NCI-H510A (cell line): Measurements from ENCODE around the gene ROBO3.

Source experiments
- DNase-seq: peaks from one replicate; lab custom pipeline; 2025; lab: John Stamatoyannopoulos, UW

ROBO3 gene

DNA sequence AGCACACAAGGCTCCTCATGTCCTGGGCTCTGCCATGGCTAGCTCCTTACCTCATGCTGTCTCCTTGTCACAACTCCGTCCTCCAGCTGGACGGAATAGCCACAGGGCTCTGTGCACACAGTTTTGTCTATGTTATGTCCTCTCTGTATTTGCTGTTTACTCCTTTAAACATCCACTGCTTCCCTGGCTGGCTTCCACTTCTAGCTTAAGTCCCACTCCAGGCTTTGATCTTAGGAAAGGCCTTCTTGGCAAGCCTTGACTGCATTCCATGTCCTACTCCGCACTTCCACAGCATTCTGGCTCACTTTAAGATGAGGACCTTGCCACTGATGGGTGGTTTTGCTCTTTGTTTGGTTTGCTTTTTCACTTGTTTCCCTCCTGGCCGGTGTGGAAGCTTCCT lies 22.9 kb upstream of the ROBO3 start:
- DNase-seq = no peak

DNA sequence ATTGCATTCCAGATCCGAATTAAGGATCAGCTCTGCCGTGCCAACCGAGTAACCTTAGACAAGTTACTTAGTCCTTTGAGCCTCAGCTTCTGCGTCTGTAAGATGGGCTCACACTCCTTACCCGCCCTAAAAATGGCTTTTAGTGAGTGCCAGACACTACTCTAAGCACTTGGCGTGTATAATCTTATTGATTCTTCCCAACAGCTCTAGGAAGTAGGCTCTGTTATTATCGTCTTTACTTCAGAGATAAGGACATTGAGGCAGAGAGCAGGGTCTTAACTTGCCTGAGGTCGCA lies 21.7 kb upstream of the ROBO3 start:
- no peak for DNase-seq

DNA sequence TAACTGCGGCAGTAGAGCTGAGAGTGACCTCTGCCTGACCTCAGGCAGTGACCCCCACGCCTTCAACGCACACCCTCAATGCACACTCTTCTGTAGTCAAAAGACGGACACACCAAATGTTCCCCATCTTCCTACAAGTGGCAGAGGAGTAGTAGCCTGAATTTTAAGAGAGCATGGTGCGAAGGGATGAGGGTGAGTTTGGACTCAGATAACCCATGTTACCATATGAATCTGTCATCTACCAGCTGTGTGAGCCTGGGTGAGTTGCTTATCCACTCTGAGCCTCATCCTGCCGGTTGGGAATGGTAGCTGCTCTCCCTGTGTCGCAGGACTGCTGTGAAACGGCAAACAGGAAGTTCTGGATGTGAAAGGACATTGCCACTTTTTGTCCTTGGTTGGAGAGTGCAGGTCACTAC lies 20.6 kb upstream of the ROBO3 start:
- no peak for DNase-seq

DNA sequence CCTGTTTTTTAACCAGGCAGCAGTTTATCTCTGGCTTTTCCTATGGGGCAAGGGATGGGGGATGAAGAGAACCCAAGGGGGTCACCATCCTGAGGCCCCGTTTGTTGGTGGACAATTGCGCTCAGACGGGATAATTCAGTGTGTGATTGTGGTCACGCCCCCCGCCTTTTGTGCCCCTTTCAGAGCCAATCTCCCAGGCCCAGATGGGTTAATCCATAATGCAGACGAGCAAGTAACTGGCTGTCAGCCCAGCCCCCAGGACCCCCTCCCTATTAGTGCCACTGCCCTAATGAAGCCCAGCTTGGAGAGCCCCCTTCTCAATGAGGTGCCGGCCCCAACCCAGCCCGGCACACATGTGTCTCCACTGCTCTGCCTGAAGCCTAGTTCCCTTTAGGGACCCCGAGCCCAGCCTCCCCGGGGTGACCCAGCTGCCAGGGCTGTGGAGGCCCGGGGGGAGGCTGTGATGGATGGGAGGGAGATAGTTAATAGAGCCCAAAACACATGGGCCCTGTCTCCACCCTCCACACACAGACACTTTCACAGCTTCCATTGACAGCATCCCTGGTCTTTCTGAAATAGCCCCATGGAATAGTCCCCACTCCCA lies 19.1 kb upstream of the ROBO3 start:
- no peak for DNase-seq

DNA sequence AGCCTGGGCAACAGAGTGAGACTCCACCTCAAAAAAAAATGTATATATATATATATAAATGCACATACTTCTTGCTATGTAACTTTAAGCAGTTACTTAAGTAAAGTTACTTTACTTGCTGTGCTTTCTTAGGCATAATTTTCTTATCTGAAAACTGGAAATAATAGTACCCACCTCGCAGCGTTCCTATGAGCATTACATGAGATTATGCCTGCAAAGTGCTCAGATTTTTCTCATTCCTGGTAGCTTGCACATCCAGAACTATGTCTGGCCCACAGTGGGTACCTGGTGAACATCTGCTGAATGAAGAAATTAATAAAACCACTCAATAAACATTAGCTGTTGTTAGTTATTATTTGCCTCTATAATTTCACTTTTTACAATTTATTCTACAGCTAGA lies 6.1 kb upstream of the ROBO3 start:
- DNase-seq = no peak

DNA sequence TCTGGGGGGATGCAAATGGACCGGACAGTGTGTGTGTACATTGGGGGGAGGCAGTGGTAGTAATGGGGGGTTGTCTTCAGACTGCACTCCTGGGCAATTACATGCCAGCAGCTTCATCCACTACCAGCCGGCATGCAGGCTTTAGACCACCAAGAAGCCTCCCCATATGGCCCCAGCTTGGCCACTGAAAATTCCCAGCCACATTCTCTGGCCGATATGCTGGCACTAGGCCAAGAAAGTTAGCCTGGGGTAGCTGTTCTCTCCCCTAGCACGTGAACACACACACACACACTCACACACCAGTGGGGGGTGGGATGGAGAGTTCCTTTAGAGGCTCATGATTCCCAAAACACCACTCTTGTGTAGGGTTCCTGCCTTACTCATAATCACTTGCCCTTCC lies 3.6 kb upstream of the ROBO3 start:
- DNase-seq = no peak

DNA sequence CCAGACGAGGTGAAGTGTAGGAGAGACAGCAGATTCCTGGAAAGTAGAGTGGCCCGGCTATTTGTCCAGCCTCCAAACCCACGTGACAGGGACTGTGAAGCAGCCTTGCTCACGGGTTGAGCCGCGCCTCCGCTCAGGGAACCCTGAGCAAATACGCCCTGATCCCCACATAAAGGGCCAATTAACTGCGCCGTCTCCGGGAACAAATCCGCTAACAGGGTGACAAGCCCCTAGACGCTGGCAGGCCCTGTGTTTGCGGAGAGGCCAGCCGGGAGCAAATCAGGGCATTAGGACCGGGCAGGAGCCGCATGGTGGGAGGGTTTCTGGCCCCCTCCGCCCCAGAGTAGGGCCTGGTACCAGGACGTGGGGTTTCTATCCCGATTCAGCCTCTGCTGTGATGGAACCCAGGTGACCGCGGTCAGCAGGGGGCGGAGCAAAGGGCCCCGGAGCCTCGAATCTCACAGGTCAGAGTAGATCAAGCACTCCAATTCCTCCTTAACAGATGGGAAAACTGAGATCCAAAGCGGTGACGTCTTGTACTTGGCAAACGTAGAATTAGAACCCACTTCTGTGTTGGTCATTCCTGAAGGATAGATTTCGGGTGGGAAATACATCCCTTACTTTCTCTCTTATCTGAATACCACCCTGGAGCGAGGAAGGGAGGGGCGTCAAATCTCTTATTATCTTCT lies 2.0 kb upstream of the ROBO3 start:
- no peak for DNase-seq

DNA sequence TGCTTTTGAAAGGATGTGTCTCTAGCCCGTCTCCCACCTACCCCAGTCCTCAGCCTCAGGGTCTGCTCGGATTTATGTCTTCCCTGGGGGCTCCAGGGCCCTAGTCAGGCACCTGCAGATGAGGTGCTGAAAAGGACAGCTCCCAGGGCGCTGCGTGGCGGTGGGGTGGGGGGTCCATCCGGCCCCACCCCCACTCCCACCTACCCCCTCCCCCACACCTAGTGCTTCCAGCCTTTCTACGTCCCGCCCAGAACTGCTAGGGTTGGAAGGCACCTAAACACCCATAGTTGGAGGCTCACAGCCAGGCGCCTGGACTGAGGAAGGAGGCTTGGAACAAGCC lies 1.4 kb upstream of the ROBO3 start:
- DNase-seq = no peak

DNA sequence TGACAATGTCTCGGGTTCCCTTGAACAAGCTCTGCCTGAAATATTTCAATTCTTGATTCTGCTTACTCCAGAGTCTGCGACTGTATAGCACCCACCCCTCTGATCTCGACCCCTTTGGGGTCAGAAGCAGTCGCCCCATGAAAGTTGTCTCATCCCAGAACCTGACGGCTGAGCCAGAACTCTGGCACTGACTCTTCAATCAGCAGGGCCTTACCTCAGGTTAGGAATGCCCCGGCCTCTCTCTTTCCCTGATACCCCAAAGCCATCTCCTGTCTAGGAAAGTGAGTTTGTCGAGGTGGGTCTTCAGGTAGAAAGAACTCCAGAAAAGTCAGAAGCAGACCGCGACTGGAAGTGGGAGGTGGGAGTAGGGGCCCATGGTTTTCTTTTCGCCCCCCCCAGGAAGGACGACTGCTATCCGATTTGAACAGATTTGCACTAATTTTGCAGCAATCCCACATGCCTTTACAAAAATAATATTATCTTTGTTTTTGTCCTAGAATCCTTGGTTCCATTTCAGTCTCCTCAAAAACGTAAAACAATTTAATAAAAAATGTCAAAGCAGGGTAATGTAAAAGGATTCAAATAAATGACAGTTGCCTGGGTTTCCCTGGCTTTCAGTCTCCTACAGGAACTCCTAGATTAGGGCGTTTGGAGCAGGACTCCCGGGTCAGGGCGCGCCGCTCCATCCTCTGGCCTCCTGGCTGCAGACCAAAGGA lies 898 bp upstream of the ROBO3 start:
- DNase-seq = no peak

DNA sequence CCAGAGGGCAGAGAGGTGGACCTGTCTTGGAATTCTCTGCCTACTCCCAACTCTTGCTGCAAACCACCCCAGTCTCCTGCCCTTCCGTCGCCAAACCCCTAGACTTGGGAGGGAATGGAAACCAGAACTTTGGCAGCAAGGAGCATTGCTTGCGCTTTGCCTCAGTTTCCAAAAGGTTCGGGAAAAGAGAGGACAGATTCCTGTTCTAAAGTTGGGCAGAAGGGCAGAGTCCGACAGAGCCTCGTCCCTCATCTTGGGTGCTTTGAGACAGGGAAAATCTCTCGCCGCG lies 396 bp upstream of the ROBO3 start:
- DNase-seq = no peak

DNA sequence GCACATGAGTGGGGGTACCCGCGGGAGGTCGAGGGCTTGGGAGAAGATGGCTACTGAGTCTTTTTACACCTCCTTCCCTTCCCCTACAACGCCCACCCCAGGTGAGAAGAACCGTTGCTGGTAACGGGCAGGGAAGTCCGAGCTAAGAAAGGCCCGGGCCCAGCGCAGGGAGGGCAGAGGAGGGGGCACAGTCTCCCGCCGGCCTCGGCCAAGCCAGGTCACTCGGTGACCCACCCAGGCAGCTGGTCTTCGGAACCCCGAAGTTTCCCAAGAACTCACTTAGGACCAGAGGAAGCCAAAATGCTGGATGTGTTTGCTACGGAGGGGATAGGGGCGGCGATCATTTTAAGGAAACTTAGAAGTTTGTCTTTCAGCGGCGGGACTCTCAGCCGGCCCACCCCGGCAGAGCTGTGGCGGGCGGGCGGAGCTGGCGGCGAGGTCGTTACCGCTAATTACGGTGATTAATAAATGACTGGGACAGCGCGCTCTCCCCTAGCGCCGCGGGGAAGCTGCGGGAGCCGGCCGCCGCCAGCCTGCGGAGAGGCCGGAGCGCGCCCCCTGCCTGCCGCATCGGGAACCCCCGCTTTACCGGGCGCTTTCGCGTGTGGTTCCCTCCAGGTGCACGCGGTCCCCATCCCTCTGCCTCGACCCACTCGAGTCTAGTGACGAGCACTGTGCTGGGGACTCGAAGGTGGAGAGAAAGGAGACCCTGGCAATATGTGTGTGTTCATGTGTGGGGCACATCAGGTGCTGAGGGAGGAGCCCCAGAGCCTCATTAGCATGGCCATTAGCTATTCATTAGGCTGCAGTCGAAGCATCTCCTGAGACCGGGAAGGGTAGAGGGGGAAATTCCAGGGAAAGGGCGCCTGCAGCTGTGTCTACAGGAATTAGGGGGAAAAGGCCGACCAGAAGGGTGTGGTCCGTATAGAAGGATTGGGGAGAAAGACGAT lies 945 bp downstream of the ROBO3 start:
- no peak for DNase-seq

DNA sequence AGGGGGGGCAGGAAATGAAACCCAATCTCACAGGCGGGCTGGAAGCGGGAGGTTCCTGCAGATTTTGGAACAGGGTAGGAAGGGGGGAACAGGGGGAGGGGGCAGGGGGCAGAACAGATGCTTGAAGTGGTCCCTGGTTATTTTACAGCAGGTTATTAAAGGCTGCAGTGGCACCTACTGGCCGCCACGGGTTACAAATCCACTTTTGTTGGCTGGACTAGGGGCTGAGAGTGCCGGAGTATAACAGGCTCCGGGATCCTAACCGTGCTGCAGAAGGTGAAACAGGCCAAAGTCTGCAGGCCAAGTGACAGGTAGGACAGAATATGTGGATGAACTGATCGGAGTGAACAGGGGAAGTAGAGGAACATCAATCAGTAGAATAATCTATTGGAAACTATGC lies 2.5 kb downstream of the ROBO3 start:
- DNase-seq = no peak

DNA sequence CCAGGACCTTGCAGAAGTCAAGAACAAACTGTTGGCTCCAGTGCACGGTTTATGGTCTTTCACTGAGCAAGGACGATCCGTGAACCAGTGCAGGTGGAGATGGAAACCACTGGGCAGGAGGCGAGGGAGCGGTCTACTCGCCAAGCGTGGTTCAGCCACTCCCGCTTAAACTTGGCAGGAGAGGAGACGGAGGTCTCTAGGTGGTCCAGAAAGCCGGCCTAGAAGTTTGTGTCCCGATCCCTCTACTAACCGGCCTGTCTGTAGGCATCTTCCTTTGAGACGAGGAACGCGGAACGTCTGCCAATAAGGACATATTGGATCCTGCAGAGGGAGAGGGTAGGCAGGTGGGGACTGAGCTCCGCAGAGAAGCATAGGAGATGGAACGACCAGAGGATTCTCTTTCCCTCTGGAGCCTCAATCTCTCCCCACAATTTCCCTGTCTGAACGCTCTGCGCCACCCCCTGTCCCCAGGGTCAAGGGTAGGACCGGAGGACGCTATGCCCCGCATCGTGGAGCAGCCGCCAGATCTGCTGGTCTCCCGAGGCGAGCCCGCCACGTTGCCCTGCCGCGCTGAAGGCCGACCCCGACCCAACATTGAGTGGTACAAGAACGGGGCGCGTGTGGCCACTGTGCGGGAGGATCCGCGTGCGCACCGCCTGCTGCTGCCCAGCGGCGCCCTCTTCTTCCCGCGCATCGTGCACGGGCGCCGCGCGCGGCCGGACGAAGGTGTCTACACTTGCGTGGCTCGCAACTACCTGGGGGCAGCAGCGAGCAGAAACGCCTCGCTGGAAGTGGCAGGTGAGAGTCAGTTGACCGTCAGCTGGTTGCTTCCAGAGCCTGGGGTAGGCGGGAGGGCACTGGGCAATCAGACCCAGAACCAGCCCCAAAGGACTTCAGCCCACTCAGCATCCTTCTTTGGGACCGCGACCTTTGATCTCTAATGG lies 3.4 kb downstream of the ROBO3 start:
- DNase-seq = no peak

DNA sequence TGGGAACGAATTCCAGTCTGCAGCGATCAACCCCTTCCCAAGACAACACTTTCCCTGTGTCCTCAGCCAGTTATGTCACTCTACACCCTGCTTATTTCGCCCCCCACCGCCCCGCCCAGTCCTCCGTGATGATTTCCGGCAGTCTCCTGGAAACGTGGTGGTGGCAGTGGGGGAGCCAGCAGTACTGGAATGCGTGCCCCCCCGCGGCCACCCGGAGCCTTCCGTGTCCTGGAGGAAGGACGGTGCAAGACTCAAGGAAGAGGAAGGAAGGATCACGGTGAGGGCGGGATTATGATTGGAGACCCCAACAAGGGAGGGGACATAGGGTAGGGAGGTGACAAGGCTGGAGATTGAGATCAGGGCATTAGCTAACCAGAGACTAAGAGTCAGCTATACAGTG lies 4.1 kb downstream of the ROBO3 start:
- DNase-seq = no peak

DNA sequence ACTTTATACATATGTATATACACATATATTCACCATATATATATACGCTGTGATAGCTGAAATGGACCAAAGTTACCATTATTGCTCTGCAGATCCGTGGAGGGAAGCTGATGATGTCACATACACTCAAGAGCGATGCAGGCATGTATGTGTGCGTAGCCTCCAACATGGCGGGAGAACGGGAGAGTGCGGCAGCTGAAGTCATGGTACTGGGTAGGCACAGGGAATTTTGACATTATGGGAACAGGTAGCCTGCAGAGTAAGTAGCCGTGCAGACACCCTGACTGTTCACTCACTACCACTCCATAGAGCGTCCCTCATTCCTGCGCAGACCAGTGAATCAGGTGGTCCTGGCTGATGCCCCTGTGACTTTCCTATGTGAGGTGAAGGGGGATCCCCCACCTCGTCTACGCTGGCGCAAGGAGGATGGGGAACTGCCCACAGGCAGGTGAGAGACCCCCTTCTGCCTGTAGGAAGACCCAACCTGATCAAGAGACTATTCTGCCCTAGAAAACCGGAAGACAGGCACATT lies 4.7 kb downstream of the ROBO3 start:
- DNase-seq = no peak

DNA sequence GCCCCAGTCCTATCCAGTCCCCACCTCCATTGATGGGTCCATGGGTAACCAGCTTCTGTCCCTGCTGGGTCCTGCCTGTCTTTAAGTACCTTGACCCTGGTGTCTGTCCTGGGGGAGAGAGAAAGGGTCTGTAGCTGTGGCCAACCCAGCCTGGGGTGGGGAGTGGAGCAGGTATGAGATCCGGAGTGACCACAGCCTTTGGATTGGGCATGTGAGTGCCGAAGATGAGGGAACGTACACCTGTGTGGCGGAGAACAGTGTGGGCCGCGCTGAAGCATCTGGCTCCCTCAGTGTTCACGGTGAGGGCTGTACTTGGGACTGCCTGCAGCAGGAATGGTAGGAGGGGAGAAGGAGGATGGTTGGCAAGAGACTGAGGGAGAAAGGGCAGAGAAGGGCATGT lies 5.2 kb downstream of the ROBO3 start:
- no peak for DNase-seq

DNA sequence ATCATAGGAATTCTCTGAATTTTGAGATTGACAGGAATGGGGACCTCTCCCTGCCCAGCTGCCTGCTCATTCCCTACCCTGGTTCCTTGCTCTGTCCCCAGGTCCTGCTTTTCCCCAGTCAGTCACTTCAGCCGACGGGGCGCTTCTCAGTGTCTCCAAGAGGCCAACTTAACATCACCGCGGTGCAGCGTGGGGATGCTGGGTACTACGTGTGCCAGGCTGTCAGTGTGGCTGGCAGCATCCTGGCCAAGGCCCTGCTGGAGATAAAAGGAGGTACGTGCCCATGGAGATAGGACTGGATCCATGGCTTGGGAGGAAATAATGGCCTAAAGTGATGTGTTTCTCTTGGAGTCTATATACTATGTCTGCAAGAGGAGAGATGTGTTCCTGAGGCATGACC lies 7.0 kb downstream of the ROBO3 start:
- DNase-seq = no peak

DNA sequence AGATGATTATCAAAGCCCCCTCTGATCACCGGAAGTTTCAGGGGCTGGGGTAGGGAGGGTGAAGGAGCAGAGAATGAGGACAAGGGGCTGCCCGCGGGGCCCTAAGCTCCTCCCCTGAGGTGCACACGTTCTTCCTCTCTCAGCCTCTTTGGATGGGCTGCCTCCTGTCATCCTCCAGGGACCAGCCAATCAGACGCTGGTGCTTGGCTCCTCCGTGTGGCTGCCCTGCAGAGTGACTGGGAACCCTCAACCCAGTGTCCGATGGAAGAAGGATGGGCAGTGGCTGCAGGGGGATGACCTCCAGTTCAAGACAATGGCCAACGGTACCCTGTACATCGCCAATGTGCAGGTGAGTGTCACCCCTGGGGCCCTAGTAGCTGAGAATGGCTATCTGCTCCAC lies 7.5 kb downstream of the ROBO3 start:
- no peak for DNase-seq

DNA sequence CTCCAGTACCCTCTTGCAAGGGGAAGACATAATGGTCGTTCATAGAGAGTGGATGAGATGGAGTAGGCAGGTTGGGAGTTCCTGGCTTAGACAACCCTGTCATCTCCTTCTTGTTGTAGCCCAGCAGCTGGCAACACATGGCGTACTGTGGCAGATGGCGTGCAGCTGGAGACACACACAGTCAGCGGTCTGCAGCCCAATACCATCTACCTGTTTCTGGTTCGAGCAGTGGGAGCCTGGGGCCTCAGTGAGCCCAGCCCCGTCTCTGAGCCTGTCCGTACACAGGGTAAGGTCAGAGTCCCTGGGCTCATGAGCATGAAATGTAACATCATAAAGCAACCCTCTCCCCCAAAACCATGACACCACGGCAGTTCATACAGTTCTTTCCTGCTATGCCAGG lies 8.7 kb downstream of the ROBO3 start:
- DNase-seq = no peak

DNA sequence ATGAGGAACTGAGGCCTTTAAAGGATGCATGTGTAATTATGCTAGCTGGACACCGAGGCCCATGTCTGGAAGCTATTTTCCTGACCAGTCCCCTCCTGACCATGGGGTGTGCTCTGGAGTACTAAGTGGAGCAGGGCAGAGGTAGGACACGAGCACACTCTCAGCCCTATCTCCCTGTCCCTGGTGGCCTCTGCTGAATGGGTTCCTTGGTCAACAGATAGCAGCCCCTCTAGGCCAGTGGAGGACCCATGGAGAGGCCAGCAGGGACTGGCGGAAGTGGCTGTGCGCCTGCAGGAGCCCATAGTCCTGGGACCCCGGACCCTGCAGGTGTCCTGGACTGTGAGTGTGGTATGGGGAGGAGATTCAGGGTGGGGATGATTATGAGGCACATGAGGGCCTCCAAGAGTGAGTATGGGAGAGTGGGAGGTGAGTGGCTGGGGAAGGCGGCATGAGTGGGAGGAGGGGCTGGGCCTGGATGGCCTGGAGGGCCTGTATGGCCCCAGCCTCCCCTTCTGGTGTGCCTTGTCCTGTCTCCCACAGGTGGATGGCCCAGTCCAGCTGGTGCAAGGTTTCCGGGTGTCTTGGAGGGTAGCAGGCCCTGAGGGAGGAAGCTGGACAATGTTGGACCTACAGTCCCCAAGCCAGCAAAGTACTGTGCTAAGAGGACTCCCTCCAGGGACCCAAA lies 9.5 kb downstream of the ROBO3 start:
- DNase-seq = no peak

DNA sequence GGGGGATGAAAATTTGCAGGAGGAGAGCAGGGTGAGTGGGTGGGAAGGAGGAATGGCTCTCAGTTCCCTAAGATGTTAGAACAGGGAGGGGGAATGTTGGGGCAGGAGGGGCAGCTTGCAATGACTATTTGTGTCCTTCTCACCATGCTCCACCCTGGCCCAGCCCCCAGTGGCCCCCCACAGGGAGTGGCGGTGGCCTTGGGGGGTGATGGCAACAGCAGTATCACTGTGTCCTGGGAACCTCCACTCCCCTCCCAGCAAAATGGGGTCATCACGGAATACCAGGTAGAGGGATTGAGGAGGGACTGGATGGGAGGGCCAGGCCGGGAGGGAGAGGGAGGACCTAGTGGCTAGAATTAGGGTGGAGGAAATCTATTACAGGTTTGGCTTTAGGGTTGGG lies 10.2 kb downstream of the ROBO3 start:
- DNase-seq = no peak
